Measurements from ENCODE around the gene RAB21. TPM values are rescaled to one million over a fixed set of nuclear protein-coding genes. Genes with fewer than 3 reads are reported as not detected.

The RAB21 gene
- total RNA-seq, 1 donor from 2014 or later: 83.8 TPM

- ATAC-seq: no peak
- no peak for DNase-seq
- intact Hi-C loops (cut with DNase I): no loop called here
- Histone ChIP-seq H3K4me1 (no peaks in the 10 kb centered on the region), H3K9me3 (no peaks in the 10 kb centered on the region), H3K27ac (no peak overlapping the region), H3K36me3 (no peaks in the 10 kb centered on the region), H3K4me3 (no peak overlapping the region), H3K27me3 (no peaks in the 10 kb centered on the region)
- no peak for TF ChIP-seq CTCF (IDR thresholded peaks at IDR 0.05)
These were observed 23.7 kb upstream of the RAB21 start for GRCh38 chr12:71730936-71731335.

- Histone ChIP-seq H3K36me3 (no peaks in the 10 kb centered on the region), H3K9me3 (no peaks in the 10 kb centered on the region), H3K27ac (no peak overlapping the region), H3K4me1 (no peaks in the 10 kb centered on the region), H3K27me3 (no peaks in the 10 kb centered on the region), H3K4me3 (no peak overlapping the region)
- ATAC-seq (no peak), DNase-seq (no peak)
- no peak for TF ChIP-seq CTCF (IDR thresholded peaks at IDR 0.05)
- intact Hi-C loops (cut with DNase I): no loop called here
These were observed 23.0 kb upstream of the RAB21 start for GRCh38 chr12:71731439-71732356.

GRCh38 chr12:71732357-71732712 is 22.3 kb upstream of the RAB21 start:
- no peaks in the 10 kb centered on the region for H3K36me3 ChIP-seq
- no peak overlapping the region for H3K27ac ChIP-seq
- H3K4me3 ChIP-seq: no peak overlapping the region
- no peaks in the 10 kb centered on the region for H3K27me3 ChIP-seq
- ATAC-seq (no peak), DNase-seq (no peak)
- no peaks in the 10 kb centered on the region for H3K4me1 ChIP-seq
- intact Hi-C loops (cut with DNase I): no loop called here
- no peak for TF ChIP-seq CTCF (IDR thresholded peaks at IDR 0.05)
- H3K9me3 ChIP-seq: no peaks in the 10 kb centered on the region

- H3K4me1 ChIP-seq: no peaks in the 10 kb centered on the region
- H3K27me3 ChIP-seq: no peaks in the 10 kb centered on the region
- no peak overlapping the region for H3K27ac ChIP-seq
- intact Hi-C loops (cut with DNase I): no loop called here
- no peak for ATAC-seq
- no peaks in the 10 kb centered on the region for H3K9me3 ChIP-seq
- H3K4me3 ChIP-seq: no peak overlapping the region
- no peaks in the 10 kb centered on the region for H3K36me3 ChIP-seq
- no peak for DNase-seq
- TF ChIP-seq CTCF (IDR thresholded peaks at IDR 0.05): no peak
These were observed 17.5 kb upstream of the RAB21 start for GRCh38 chr12:71737197-71737596.

- no peaks in the 10 kb centered on the region for H3K4me1 ChIP-seq
- no peaks in the 10 kb centered on the region for H3K9me3 ChIP-seq
- no peak for DNase-seq
- intact Hi-C loops (cut with DNase I): no loop called here
- H3K4me3 ChIP-seq: no peak overlapping the region
- H3K27me3 ChIP-seq: no peaks in the 10 kb centered on the region
- ATAC-seq: no peak
- H3K36me3 ChIP-seq: no peaks in the 10 kb centered on the region
- H3K27ac ChIP-seq: no peak overlapping the region
- TF ChIP-seq CTCF (IDR thresholded peaks at IDR 0.05): no peak
These were observed 11.7 kb upstream of the RAB21 start for GRCh38 chr12:71742998-71743397.
